Muscle layer of duodenum (tissue), 2 donors: ENCODE results near the gene SEMA4F.
A peak's percentile ranks its signal among the peaks of the same experiment; 100 is the strongest.
"Not testable (repeated sequence)": the region's sequence is repeated elsewhere in the genome, so short reads cannot be mapped to it uniquely, and the experiment has no call there.

Experiments used
- H3K27ac ChIP-seq: one replicate; pipeline ENCODE4 v1.7.0; 2013; ENCODE audit warnings: mild to moderate bottlenecking, low read length
- H3K27me3 ChIP-seq: one replicate; pipeline ENCODE4 v1.7.0; 2013; ENCODE audit warnings: low read depth, mild to moderate bottlenecking, control low read depth, low read length
- H3K36me3 ChIP-seq, 2 donors: one replicate each; pipeline ENCODE4 v1.7.0; 2013; ENCODE audit warnings: low read length in 2 of 2, control low read depth in 1 of 2, mild to moderate bottlenecking in 1 of 2; ENCODE audit not compliant: insufficient read depth in 2 of 2, control insufficient read depth in 1 of 2
- H3K4me1 ChIP-seq, 2 donors: one replicate each; pipeline ENCODE4 v1.7.0; 2013; ENCODE audit warnings: low read length in 2 of 2, mild to moderate bottlenecking in 2 of 2, control low read depth in 1 of 2, moderate library complexity in 1 of 2; ENCODE audit not compliant: insufficient read depth in 2 of 2, control insufficient read depth in 1 of 2
- H3K4me3 ChIP-seq, 2 donors: one replicate each; pipeline ENCODE4 v1.7.0; 2013; ENCODE audit warnings: low read length in 2 of 2, low read depth in 1 of 2, mild to moderate bottlenecking in 1 of 2
- H3K9me3 ChIP-seq, 2 donors: one replicate each; pipeline ENCODE4 v1.7.0; 2013; ENCODE audit warnings: low read length in 2 of 2, control low read depth in 1 of 2, mild to moderate bottlenecking in 1 of 2; ENCODE audit not compliant: control insufficient read depth in 1 of 2
- donor health status: healthy.

The SEMA4F gene, protein sequence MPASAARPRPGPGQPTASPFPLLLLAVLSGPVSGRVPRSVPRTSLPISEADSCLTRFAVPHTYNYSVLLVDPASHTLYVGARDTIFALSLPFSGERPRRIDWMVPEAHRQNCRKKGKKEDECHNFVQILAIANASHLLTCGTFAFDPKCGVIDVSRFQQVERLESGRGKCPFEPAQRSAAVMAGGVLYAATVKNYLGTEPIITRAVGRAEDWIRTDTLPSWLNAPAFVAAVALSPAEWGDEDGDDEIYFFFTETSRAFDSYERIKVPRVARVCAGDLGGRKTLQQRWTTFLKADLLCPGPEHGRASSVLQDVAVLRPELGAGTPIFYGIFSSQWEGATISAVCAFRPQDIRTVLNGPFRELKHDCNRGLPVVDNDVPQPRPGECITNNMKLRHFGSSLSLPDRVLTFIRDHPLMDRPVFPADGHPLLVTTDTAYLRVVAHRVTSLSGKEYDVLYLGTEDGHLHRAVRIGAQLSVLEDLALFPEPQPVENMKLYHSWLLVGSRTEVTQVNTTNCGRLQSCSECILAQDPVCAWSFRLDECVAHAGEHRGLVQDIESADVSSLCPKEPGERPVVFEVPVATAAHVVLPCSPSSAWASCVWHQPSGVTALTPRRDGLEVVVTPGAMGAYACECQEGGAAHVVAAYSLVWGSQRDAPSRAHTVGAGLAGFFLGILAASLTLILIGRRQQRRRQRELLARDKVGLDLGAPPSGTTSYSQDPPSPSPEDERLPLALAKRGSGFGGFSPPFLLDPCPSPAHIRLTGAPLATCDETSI

GRCh38 chr2:74653985-74654882 is at the start of gene SEMA4F:
TSS of gene SEMA4F (plus strand) at chr2:74654247. CDS start at chr2:74654377, 130 bp downstream.
- H3K9me3 ChIP-seq, result no peaks in the 10 kb centered on the region
- H3K27ac ChIP-seq, result no peak within 1 kb of the TSS
- peak within 1 kb of the TSS; percentile 74 to 82 for H3K4me3 ChIP-seq
- H3K27me3 ChIP-seq, result peaks cover 11% of the 10 kb centered on the region
- peaks cover 0 to 6% of the 10 kb centered on the region in 2 donors for H3K36me3 ChIP-seq
- H3K4me1 ChIP-seq, result peaks cover 0 to 13% of the 10 kb centered on the region in 2 donors

GRCh38 chr2:74606927-74607326 is 47.1 kb upstream of the SEMA4F start:
- no peaks in the 10 kb centered on the region for H3K27me3 ChIP-seq
- no peaks in the 10 kb centered on the region for H3K4me1 ChIP-seq
- H3K27ac ChIP-seq, result no peak overlapping the region
- H3K4me3 ChIP-seq, result no peak overlapping the region
- H3K9me3 ChIP-seq, result no peaks in the 10 kb centered on the region
- no peaks in the 10 kb centered on the region for H3K36me3 ChIP-seq

DNA sequence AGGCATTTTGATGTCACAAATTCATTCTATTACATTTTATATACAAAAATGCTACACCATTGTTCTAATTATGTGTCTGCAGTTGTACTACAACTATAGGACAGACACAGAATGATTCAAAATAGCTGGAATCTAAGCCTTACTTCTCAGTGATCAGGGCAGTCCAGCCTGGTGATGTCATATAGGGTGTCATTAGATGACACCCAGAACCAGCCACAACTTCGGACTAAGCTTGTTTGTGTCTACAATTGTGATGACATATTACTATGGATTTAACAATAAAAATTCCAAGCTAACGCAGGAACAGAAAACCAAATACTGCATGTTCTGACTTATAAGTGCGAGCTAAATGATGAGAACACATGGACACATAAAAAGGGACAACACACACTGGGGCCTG is 36.9 kb upstream of the SEMA4F start:
- Histone ChIP-seq H3K36me3 (no peaks in the 10 kb centered on the region), H3K9me3 (no peaks in the 10 kb centered on the region), H3K4me3 (no peak overlapping the region), H3K27me3 (no peaks in the 10 kb centered on the region), H3K4me1 (no peaks in the 10 kb centered on the region), H3K27ac (no peak overlapping the region)

- H3K27me3 ChIP-seq, result no peaks in the 10 kb centered on the region
- no peak overlapping the region for H3K27ac ChIP-seq
- H3K4me1 ChIP-seq, result no peaks in the 10 kb centered on the region
- H3K9me3 ChIP-seq, result no peaks in the 10 kb centered on the region
- no peak overlapping the region for H3K4me3 ChIP-seq
- no peaks in the 10 kb centered on the region for H3K36me3 ChIP-seq
These were observed 35.5 kb upstream of the SEMA4F start for GRCh38 chr2:74618410-74619083.

DNA sequence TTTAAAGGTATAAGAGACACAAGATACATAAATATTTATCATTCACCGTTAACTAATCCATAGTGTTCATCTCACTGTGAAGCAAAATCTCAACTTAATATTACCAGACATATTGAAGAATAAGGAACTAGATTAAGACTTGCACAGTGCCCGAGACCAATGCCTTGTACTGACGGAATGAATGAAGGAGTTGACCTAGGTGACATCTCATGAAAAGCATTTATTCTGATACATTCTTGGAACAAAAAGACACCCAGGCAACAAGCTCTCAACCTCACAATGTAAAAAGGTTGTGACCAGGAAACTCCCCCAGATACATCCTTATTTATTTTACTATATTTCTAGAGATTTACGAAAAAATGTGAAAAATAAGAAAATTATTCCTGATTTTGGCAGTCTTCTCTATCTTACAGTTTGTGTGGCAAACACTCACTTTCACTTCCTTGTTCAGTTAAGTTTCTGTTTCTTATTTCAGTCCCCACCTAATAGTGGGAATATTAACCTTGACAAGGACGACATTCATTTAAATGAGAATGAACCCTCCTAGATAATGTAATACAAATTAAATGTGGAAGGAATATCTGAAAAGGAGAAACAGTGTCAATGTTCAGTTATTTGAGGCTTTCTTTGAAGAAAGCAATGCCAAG is 34.3 kb upstream of the SEMA4F start:
- no peaks in the 10 kb centered on the region for H3K36me3 ChIP-seq
- no peaks in the 10 kb centered on the region for H3K4me1 ChIP-seq
- no peak overlapping the region for H3K27ac ChIP-seq
- H3K4me3 ChIP-seq, result no peak overlapping the region
- no peaks in the 10 kb centered on the region for H3K27me3 ChIP-seq
- H3K9me3 ChIP-seq, result no peaks in the 10 kb centered on the region

DNA sequence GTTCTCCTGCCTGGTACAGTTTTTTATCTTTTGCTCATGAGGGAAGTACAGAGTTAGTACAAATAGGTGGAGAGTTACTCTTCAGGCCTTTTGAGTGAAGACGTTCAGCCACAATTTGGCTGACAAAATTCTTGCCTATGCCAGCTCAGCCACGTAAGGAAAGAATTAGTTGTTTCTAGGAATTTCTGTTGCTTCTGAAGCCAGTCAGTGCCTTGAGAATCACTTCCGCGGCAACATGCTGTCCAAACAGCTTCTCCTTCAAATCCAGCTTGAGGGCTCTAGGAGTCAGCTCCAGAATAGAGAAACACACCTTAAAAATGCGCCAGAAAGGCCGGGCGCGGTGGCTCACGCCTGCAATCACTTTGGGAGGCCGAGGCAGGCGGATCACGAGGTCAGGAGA is 33.4 kb upstream of the SEMA4F start:
- H3K4me1 ChIP-seq, result no peaks in the 10 kb centered on the region
- no peaks in the 10 kb centered on the region for H3K27me3 ChIP-seq
- H3K36me3 ChIP-seq, result no peaks in the 10 kb centered on the region
- no peak overlapping the region for H3K27ac ChIP-seq
- H3K4me3 ChIP-seq, result no peak overlapping the region
- H3K9me3 ChIP-seq, result no peaks in the 10 kb centered on the region

- no peaks in the 10 kb centered on the region for H3K4me1 ChIP-seq
- H3K4me3 ChIP-seq, result no peak overlapping the region
- no peaks in the 10 kb centered on the region for H3K9me3 ChIP-seq
- no peaks in the 10 kb centered on the region for H3K36me3 ChIP-seq
- H3K27me3 ChIP-seq, result no peaks in the 10 kb centered on the region
- H3K27ac ChIP-seq, result no peak overlapping the region
These were observed 28.2 kb upstream of the SEMA4F start for GRCh38 chr2:74625658-74626425.

- no peaks in the 10 kb centered on the region for H3K27me3 ChIP-seq
- no peaks in the 10 kb centered on the region for H3K9me3 ChIP-seq
- H3K27ac ChIP-seq, result no peak overlapping the region
- no peaks in the 10 kb centered on the region for H3K36me3 ChIP-seq
- no peaks in the 10 kb centered on the region for H3K4me1 ChIP-seq
- H3K4me3 ChIP-seq, result no peak overlapping the region
These were observed 25.4 kb upstream of the SEMA4F start for GRCh38 chr2:74628538-74629105.

GRCh38 chr2:74630454-74630853 is 23.6 kb upstream of the SEMA4F start:
- H3K4me1 ChIP-seq, H3K27me3 ChIP-seq, H3K9me3 ChIP-seq, H3K27ac ChIP-seq, H3K4me3 ChIP-seq, H3K36me3 ChIP-seq: not testable (repeated sequence)
